HL-60 (cell line): Measurements from ENCODE around the gene ABCB10.

ENCODE experiments used
- GABPA ChIP-seq: IDR thresholded peaks from 2 replicates; pipeline ENCODE4 v1.6.1; 2012; ENCODE audit warnings: low read depth
- POLR2AphosphoS5 ChIP-seq: IDR thresholded peaks from 2 replicates; pipeline ENCODE4 v1.6.1; 2012; ENCODE audit warnings: low read depth
- TF ChIP-seq, protein P1 (sequence below): IDR thresholded peaks from one replicate; pipeline ENCODE4 v1.5.1; 2011; ENCODE audit warnings: low read length, control low read depth, inconsistent platforms; ENCODE audit not compliant: insufficient read depth

DNA sequence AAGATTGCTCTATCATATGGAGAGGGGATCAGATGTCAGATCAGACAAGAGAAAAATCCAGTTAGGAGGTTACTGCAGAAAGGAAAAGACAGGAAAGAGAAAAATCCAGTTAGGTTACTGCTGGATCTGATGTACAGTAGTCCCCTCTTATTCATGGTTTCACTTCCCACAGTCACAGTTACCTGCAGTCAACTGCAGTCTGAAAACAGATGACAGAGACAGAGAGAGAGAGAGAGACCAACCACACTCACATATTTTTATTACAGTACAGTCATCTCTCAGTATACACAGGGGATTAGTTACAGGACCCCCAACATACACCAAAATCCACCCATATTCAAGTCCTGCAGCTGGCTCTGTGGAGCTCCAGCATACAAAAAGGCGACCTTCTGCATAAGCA is 79.7 kb downstream of the ABCB10 start:
- TF ChIP-seq, protein P1, sequence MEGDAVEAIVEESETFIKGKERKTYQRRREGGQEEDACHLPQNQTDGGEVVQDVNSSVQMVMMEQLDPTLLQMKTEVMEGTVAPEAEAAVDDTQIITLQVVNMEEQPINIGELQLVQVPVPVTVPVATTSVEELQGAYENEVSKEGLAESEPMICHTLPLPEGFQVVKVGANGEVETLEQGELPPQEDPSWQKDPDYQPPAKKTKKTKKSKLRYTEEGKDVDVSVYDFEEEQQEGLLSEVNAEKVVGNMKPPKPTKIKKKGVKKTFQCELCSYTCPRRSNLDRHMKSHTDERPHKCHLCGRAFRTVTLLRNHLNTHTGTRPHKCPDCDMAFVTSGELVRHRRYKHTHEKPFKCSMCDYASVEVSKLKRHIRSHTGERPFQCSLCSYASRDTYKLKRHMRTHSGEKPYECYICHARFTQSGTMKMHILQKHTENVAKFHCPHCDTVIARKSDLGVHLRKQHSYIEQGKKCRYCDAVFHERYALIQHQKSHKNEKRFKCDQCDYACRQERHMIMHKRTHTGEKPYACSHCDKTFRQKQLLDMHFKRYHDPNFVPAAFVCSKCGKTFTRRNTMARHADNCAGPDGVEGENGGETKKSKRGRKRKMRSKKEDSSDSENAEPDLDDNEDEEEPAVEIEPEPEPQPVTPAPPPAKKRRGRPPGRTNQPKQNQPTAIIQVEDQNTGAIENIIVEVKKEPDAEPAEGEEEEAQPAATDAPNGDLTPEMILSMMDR, result no peak
- no peak for TF ChIP-seq GABPA
- no peak for TF ChIP-seq POLR2AphosphoS5
